Measurements from ENCODE around the gene RDX.
A peak's percentile ranks its signal among the peaks of the same experiment; 100 is the strongest.
"Not testable (repeated sequence)": the region's sequence is repeated elsewhere in the genome, so short reads cannot be mapped to it uniquely, and the experiment has no call there.

RDX gene

DNA sequence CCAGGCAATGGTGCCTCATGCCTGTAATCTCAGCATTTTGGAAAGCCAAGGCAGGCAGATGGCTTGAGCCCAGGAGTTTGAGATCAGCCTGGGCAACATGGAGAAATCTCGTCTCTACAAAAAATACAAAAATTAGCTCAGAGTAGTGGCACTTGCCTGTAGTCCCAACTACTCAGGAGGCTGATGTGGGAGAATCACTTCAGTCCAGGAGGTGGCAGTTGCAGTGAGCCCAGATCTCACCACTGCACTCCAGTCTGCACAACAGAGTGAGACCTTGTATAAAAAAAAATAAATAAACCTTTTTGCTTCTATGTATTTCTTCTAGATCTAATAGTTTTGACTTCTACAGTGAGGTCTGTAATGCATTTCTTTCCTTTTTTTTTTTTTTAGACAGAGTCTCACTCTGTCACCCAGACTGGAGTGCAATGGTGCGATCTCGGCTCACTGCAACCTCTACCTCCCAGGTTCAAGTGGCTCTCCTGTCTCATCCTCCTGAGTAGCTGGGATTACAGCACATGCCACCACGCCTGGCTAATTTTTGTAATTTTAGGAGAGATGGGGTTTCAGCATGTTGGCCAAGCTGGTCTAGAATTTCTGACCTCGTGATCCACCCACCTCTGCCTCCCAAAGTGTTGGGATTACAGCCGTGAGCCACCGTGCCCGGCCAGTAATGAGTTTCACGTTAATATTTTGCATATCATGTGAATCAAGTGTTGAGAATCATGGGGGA is 18.1 kb upstream of the RDX start:
- Mint-ChIP-seq H3K9me3 (peaks cover 3% of the 10 kb centered on the region), H3K4me3 (no peak overlapping the region), H3K36me3 (no peaks in the 10 kb centered on the region), H3K27ac (no peak overlapping the region), H3K27me3 (no peaks in the 10 kb centered on the region), H3K4me1 (peaks cover 6% of the 10 kb centered on the region)
- ATAC-seq = no peak

- H3K9me3 Mint-ChIP-seq = peaks cover 3% of the 10 kb centered on the region
Observed at GRCh38 chr11:110312670-110313069, 16.3 kb upstream of the RDX start.

GRCh38 chr11:110311783-110312579 is 15.6 kb upstream of the RDX start:
- peak overlapping the region; percentile 73 for H3K27ac Mint-ChIP-seq
- H3K36me3 Mint-ChIP-seq = no peaks in the 10 kb centered on the region
- peak; percentile 53 for ATAC-seq
- H3K4me1 Mint-ChIP-seq = peaks cover 6% of the 10 kb centered on the region
- H3K9me3 Mint-ChIP-seq = peaks cover 3% of the 10 kb centered on the region
- no peak overlapping the region for H3K4me3 Mint-ChIP-seq
- no peaks in the 10 kb centered on the region for H3K27me3 Mint-ChIP-seq

More at GRCh38 chr11:110312670-110313069, 16.3 kb upstream of the RDX start:
- peak overlapping the region; percentile 73 for H3K27ac Mint-ChIP-seq
- H3K27me3 Mint-ChIP-seq = no peaks in the 10 kb centered on the region
- H3K4me1 Mint-ChIP-seq = peaks cover 6% of the 10 kb centered on the region
- H3K4me3 Mint-ChIP-seq = no peak overlapping the region
- ATAC-seq = no peak
- H3K36me3 Mint-ChIP-seq = no peaks in the 10 kb centered on the region

GRCh38 chr11:110308071-110308470 is 11.7 kb upstream of the RDX start:
- Mint-ChIP-seq H3K27me3 (no peaks in the 10 kb centered on the region), H3K4me3 (no peak overlapping the region), H3K4me1 (peaks cover 6% of the 10 kb centered on the region), H3K27ac (no peak overlapping the region), H3K36me3 (no peaks in the 10 kb centered on the region), H3K9me3 (peaks cover 3% of the 10 kb centered on the region)
- no peak for ATAC-seq

DNA sequence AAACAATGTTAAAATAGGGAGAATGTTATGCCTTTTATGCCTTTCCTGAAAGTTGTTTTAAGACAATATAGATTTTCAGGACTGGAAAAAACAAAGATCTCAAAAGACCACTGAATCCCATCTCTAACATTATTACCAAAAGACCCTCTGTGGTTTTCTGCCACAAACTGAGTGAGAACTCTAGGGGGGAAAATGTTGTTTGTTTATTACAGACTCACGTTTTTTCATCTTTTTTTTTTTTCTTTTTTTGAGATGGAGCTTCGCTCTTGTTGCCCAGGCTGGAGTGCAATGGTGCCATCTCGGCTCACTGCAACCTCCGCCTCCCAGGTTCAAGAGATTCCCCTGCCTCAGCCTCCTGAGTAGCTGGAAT is 9.6 kb upstream of the RDX start:
- H3K4me1 Mint-ChIP-seq, H3K36me3 Mint-ChIP-seq, H3K27ac Mint-ChIP-seq: not testable (repeated sequence)

DNA sequence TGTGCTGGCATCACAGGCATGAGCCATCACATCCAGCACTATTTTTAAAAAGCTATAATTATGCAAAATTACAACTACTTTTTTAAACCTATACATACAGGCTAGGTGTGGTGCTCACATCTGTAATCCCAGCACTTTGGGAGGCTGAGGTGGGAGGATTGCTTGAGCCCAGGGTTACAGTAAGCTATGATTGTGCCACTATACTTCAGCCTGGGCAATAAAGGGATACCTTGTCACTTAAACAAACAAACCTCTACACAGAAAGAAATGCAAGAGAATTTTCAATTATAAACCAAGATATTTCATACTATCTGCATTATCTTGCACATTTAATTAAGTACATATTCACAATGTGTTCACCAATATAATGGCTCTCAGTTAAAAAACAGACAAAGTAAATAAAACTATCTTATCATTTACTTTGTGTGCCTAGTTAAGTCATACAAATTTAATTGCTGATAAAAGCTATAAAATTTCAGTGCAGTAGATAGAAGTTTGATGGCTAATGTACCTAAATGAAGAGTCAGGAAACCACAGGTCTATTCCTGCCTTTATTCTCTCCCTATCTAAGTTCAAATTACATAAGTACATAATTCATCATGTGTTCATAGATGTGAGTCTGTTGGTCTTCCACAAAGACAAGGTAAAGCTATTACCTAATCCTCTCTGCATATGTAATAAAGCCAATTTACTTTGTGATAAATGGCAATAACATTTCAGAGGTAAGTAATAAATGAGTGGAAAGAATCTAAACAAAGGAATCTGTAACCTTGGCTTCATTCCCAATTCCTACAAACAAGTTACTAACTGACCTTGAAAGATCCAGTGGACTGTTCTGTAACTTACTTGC is 9.0 kb upstream of the RDX start:
- Mint-ChIP-seq H3K4me3 (no peak overlapping the region), H3K36me3 (no peaks in the 10 kb centered on the region), H3K4me1 (no peaks in the 10 kb centered on the region), H3K27ac (no peak overlapping the region), H3K9me3 (no peaks in the 10 kb centered on the region), H3K27me3 (no peaks in the 10 kb centered on the region)
- ATAC-seq = no peak

More for the DNA sequence above, 9.6 kb upstream of the RDX start:
- ATAC-seq, H3K27me3 Mint-ChIP-seq, H3K9me3 Mint-ChIP-seq, H3K4me3 Mint-ChIP-seq: not testable (repeated sequence)

- Mint-ChIP-seq H3K27me3 (no peaks in the 10 kb centered on the region), H3K9me3 (no peaks in the 10 kb centered on the region), H3K36me3 (no peaks in the 10 kb centered on the region), H3K4me1 (no peaks in the 10 kb centered on the region), H3K27ac (no peak overlapping the region), H3K4me3 (no peak overlapping the region)
- no peak for ATAC-seq
Observed at GRCh38 chr11:110303414-110303826, 7.0 kb upstream of the RDX start.

- H3K9me3 Mint-ChIP-seq = no peaks in the 10 kb centered on the region
- H3K4me1 Mint-ChIP-seq = no peaks in the 10 kb centered on the region
- H3K27me3 Mint-ChIP-seq = no peaks in the 10 kb centered on the region
- no peak for ATAC-seq
- H3K27ac Mint-ChIP-seq = no peak overlapping the region
- no peak overlapping the region for H3K4me3 Mint-ChIP-seq
- H3K36me3 Mint-ChIP-seq = no peaks in the 10 kb centered on the region
Observed at GRCh38 chr11:110301577-110301976, 5.2 kb upstream of the RDX start.

- H3K4me1 Mint-ChIP-seq = no peaks in the 10 kb centered on the region
- no peak overlapping the region for H3K27ac Mint-ChIP-seq
- H3K4me3 Mint-ChIP-seq = no peak overlapping the region
- H3K9me3 Mint-ChIP-seq = no peaks in the 10 kb centered on the region
- H3K27me3 Mint-ChIP-seq = no peaks in the 10 kb centered on the region
- ATAC-seq = no peak
- no peaks in the 10 kb centered on the region for H3K36me3 Mint-ChIP-seq
Observed at GRCh38 chr11:110301032-110301431, 4.6 kb upstream of the RDX start.

- no peak for ATAC-seq
- Mint-ChIP-seq H3K36me3 (no peaks in the 10 kb centered on the region), H3K27me3 (no peaks in the 10 kb centered on the region), H3K27ac (no peak overlapping the region), H3K9me3 (no peaks in the 10 kb centered on the region), H3K4me3 (no peak overlapping the region), H3K4me1 (no peaks in the 10 kb centered on the region)
Observed at GRCh38 chr11:110299006-110299785, 2.8 kb upstream of the RDX start.

- ATAC-seq = no peak
- no peaks in the 10 kb centered on the region for H3K9me3 Mint-ChIP-seq
- peaks cover 6% of the 10 kb centered on the region for H3K4me1 Mint-ChIP-seq
- no peak overlapping the region for H3K4me3 Mint-ChIP-seq
- H3K36me3 Mint-ChIP-seq = no peaks in the 10 kb centered on the region
- H3K27ac Mint-ChIP-seq = no peak overlapping the region
- H3K27me3 Mint-ChIP-seq = no peaks in the 10 kb centered on the region
Observed at GRCh38 chr11:110298301-110298765, 1.9 kb upstream of the RDX start.

DNA sequence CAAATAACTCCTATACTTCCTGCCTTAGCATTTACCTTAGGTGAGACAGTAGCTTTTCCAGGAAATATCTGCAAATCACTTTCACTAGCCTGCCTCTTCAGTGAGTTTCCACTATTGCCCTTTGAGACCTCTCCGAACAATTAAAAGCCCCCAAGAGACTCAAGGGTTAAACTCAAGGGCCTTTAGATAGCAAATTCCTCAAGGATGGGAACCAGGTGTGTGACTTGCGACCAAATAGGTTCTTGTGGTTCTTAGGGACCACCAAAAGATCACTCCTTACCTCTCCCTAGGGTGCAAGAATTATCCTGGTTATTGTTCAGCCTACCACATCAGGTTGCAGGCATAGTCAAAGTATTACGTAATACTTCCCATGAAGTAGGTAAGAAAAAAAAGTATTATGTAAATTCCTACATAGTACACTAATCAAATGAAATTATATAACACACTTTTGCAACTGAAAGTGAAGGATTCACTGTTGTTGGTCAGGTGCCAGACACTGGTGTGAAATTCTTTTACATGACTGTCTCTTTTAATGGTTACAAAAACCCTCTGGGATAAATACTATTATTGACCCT is 1.4 kb upstream of the RDX start:
- H3K4me1 Mint-ChIP-seq = peaks cover 7% of the 10 kb centered on the region
- H3K27me3 Mint-ChIP-seq = no peaks in the 10 kb centered on the region
- no peak overlapping the region for H3K4me3 Mint-ChIP-seq
- H3K9me3 Mint-ChIP-seq = no peaks in the 10 kb centered on the region
- no peak overlapping the region for H3K27ac Mint-ChIP-seq
- no peak for ATAC-seq
- H3K36me3 Mint-ChIP-seq = no peaks in the 10 kb centered on the region

DNA sequence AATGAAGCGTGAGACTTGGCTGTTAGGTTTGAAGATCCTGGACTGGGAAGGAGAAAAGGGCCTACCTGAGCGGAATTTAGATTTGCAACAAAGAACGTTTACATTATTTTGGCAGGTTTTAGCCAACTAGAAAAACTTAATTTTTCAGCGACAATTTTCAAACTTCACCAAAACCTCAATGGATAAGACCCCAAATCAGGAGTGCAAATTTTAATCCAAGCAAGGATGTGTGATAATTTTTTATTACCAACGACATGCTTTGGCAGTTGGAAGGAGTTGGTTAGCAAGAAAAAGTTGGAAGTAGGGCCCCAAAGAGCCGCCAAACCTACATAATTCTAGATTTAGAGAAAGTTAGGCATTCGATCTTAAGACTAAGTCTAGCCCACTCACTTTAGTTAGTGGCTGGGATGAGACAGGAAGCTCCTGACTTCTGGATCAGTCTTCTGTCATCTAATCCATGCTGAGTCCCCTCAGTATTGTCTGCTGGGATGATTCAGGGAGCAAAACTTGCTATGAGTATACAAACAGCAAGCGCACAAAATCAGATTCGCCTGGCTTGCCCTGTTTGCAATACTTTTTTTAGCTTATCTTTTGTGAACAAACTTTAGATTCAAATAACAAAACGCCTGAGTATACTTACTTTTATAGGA is 787 bp upstream of the RDX start:
- peaks cover 7% of the 10 kb centered on the region for H3K4me1 Mint-ChIP-seq
- no peaks in the 10 kb centered on the region for H3K9me3 Mint-ChIP-seq
- H3K27me3 Mint-ChIP-seq = no peaks in the 10 kb centered on the region
- ATAC-seq = no peak
- H3K27ac Mint-ChIP-seq = peak overlapping the region; percentile 88
- no peaks in the 10 kb centered on the region for H3K36me3 Mint-ChIP-seq
- peak overlapping the region; percentile 62 for H3K4me3 Mint-ChIP-seq
